Measurements from ENCODE around the gene C3orf52. TPM values are rescaled to one million over a fixed set of nuclear protein-coding genes. Genes with fewer than 3 reads are reported as not detected.

Gene C3orf52
- total and polyA plus RNA-seq, 2 experiments from 2014 or later, result 10.4 to 18.8 TPM

GRCh38 chr3:112126511-112126911 is 40.3 kb downstream of the C3orf52 start:
- TF ChIP-seq CTCF (IDR thresholded peaks at IDR 0.05; ENCODE audit: low read depth, low read length), result no peak
- H3K27ac ChIP-seq, result no peak overlapping the region

GRCh38 chr3:112127522-112128494 is 41.6 kb downstream of the C3orf52 start:
- Histone ChIP-seq H3K4me1 (ENCODE audit: low read depth) (peaks cover 54% of the 10 kb centered on the region), H3K4me3 (no peak overlapping the region), H3K9me3 (ENCODE audit: low read depth) (no peaks in the 10 kb centered on the region), H3K36me3 (no peaks in the 10 kb centered on the region), H3K27me3 (no peaks in the 10 kb centered on the region), H3K27ac (no peak overlapping the region)
- no peak for DNase-seq (ENCODE audit: low read depth in 1 of 2, low spot score in 1 of 2)
- no peak for TF ChIP-seq CTCF (IDR thresholded peaks at IDR 0.05; ENCODE audit: low read depth, low read length)

More at GRCh38 chr3:112126511-112126911, 40.3 kb downstream of the C3orf52 start:
- H3K27me3 ChIP-seq, result no peaks in the 10 kb centered on the region
- DNase-seq (ENCODE audit: low read depth in 1 of 2, low spot score in 1 of 2), result peak in 1 of 2 donors; percentile 21
- H3K36me3 ChIP-seq, result no peaks in the 10 kb centered on the region
- no peak overlapping the region for H3K4me3 ChIP-seq
- H3K9me3 ChIP-seq (ENCODE audit: low read depth), result no peaks in the 10 kb centered on the region
- peaks cover 54% of the 10 kb centered on the region for H3K4me1 ChIP-seq (ENCODE audit: low read depth)

- no peak for TF ChIP-seq CTCF (IDR thresholded peaks at IDR 0.05; ENCODE audit: low read depth, low read length)
- H3K4me3 ChIP-seq, result no peak overlapping the region
- H3K4me1 ChIP-seq (ENCODE audit: low read depth), result peaks cover 54% of the 10 kb centered on the region
- no peak overlapping the region for H3K27ac ChIP-seq
- peak in 1 of 2 donors; percentile 45 for DNase-seq (ENCODE audit: low read depth in 1 of 2, low spot score in 1 of 2)
- no peaks in the 10 kb centered on the region for H3K9me3 ChIP-seq (ENCODE audit: low read depth)
- H3K36me3 ChIP-seq, result no peaks in the 10 kb centered on the region
- no peaks in the 10 kb centered on the region for H3K27me3 ChIP-seq
These were observed 42.9 kb downstream of the C3orf52 start for GRCh38 chr3:112128843-112129727.

GRCh38 chr3:112129925-112130637 is 43.9 kb downstream of the C3orf52 start:
- Histone ChIP-seq H3K4me1 (ENCODE audit: low read depth) (peaks cover 56% of the 10 kb centered on the region), H3K36me3 (no peaks in the 10 kb centered on the region), H3K9me3 (ENCODE audit: low read depth) (no peaks in the 10 kb centered on the region), H3K27me3 (no peaks in the 10 kb centered on the region), H3K27ac (no peak overlapping the region), H3K4me3 (no peak overlapping the region)
- DNase-seq (ENCODE audit: low read depth in 1 of 2, low spot score in 1 of 2), result no peak
- no peak for TF ChIP-seq CTCF (IDR thresholded peaks at IDR 0.05; ENCODE audit: low read depth, low read length)

- Histone ChIP-seq H3K9me3 (ENCODE audit: low read depth) (no peaks in the 10 kb centered on the region), H3K27ac (no peak overlapping the region), H3K36me3 (no peaks in the 10 kb centered on the region), H3K4me1 (ENCODE audit: low read depth) (peaks cover 51% of the 10 kb centered on the region), H3K27me3 (no peaks in the 10 kb centered on the region), H3K4me3 (no peak overlapping the region)
- no peak for DNase-seq (ENCODE audit: low read depth in 1 of 2, low spot score in 1 of 2)
- no peak for TF ChIP-seq CTCF (IDR thresholded peaks at IDR 0.05; ENCODE audit: low read depth, low read length)
These were observed 44.4 kb downstream of the C3orf52 start for GRCh38 chr3:112130638-112130993.
